NAMALWA (cell line): Measurements from ENCODE around the gene DNMT3B.
A peak's percentile ranks its signal among the peaks of the same experiment; 100 is the strongest.
"Not testable (repeated sequence)": the region's sequence is repeated elsewhere in the genome, so short reads cannot be mapped to it uniquely, and the experiment has no call there.

ENCODE experiments used
- DNase-seq: peaks from one replicate; pipeline ENCODE4 v3.0.0-alpha.2; 2015; ENCODE audit warnings: low spot score

DNMT3B gene

GRCh38 chr20:32763202-32764004, 1.2 kb downstream of the DNMT3B start:
- DNase-seq: peak; percentile 38

- peak; percentile 13 for DNase-seq
Measured at GRCh38 chr20:32764005-32764960, 2.1 kb downstream of the DNMT3B start.

- DNase-seq: not testable (repeated sequence)
Measured at GRCh38 chr20:32765230-32765875, 3.2 kb downstream of the DNMT3B start.

- no peak for DNase-seq
Measured at GRCh38 chr20:32767418-32768198, 5.4 kb downstream of the DNMT3B start.

GRCh38 chr20:32772046-32772445, 9.9 kb downstream of the DNMT3B start:
- no peak for DNase-seq

- no peak for DNase-seq
Measured at GRCh38 chr20:32773223-32773622, 11.0 kb downstream of the DNMT3B start.

GRCh38 chr20:32773855-32774254, 11.7 kb downstream of the DNMT3B start:
- DNase-seq: no peak

- no peak for DNase-seq
Measured at GRCh38 chr20:32775336-32775991, 13.3 kb downstream of the DNMT3B start.

- no peak for DNase-seq
Measured at GRCh38 chr20:32777177-32777956, 15.2 kb downstream of the DNMT3B start.

GRCh38 chr20:32779500-32780211, 17.5 kb downstream of the DNMT3B start:
- no peak for DNase-seq

- DNase-seq: no peak
Measured at GRCh38 chr20:32780278-32780677, 18.1 kb downstream of the DNMT3B start.

GRCh38 chr20:32780749-32781655, 18.8 kb downstream of the DNMT3B start:
- DNase-seq: no peak

- no peak for DNase-seq
Measured at GRCh38 chr20:32784369-32785080, 22.3 kb downstream of the DNMT3B start.

GRCh38 chr20:32786059-32786760, 24.0 kb downstream of the DNMT3B start:
- DNase-seq: no peak

GRCh38 chr20:32787168-32787567, 25.0 kb downstream of the DNMT3B start:
- DNase-seq: no peak

- DNase-seq: peak; percentile 76
Measured at GRCh38 chr20:32789896-32790750, 27.9 kb downstream of the DNMT3B start.
